ENCODE results near the gene SSH3. TPM values are rescaled to one million over a fixed set of nuclear protein-coding genes. Genes with fewer than 3 reads are reported as not detected.

Gene SSH3
- total RNA-seq, 4 donors from 2014 or later, result 28.2 to 51.5 (median 44.0) TPM

DNA sequence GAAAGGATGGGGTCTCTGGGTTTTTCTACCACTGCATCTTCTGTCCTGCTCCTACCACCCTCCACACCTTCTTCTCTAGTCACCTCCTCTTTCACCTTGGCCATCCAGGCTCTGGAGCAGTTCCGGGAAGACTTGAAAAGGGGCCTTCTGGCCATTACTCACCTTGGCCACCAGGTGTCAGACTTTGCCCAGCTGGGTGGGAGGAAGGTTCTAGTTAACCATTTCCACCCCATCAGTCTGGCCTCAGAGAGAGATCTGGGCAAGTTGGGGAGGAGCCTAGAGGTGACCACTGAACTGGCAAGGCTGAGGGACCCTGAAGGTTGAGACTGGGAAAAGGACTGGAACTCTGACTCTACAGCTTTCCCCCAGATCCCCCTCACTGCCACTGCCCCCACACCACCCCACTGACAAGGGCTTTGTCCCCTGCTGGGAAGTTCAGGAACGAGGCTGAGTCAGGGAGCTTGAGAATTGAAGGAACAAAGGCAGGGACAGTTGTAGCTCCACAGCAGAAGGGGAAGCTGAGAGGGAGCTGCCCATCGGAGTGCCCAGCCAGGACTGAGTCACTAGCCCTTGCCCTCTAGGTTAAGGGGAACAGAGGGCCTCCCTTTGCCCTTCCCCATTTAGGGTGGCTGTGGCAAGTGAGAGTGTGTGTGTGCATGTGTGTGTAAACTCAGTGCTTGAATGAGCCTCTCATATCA, 53.7 kb downstream of the SSH3 start:
- no peaks in the 10 kb centered on the region for H3K27me3 ChIP-seq
- WGBS, result 19% methylated on average over 3 of the region's 3 CpGs
- intact Hi-C loops (cut with DNase I), result loop anchor here (2.0 to 10.0 kb wide), 2 partner anchors 26 to 148 kb away; partner anchors contain the start of genes CDK2AP2 and PITPNM1
- DNase-seq (ENCODE audit: extremely low spot score), result no peak
- TF ChIP-seq EP300 (IDR thresholded peaks at IDR 0.05), result no peak
- TF ChIP-seq, protein P1, sequence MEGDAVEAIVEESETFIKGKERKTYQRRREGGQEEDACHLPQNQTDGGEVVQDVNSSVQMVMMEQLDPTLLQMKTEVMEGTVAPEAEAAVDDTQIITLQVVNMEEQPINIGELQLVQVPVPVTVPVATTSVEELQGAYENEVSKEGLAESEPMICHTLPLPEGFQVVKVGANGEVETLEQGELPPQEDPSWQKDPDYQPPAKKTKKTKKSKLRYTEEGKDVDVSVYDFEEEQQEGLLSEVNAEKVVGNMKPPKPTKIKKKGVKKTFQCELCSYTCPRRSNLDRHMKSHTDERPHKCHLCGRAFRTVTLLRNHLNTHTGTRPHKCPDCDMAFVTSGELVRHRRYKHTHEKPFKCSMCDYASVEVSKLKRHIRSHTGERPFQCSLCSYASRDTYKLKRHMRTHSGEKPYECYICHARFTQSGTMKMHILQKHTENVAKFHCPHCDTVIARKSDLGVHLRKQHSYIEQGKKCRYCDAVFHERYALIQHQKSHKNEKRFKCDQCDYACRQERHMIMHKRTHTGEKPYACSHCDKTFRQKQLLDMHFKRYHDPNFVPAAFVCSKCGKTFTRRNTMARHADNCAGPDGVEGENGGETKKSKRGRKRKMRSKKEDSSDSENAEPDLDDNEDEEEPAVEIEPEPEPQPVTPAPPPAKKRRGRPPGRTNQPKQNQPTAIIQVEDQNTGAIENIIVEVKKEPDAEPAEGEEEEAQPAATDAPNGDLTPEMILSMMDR (IDR thresholded peaks at IDR 0.05), result peak; percentile 89 to 97 (median 91)
- peak; percentile 47 to 52 for TF ChIP-seq POLR2AphosphoS5 (IDR thresholded peaks at IDR 0.05)
- TF ChIP-seq POLR2A (IDR thresholded peaks at IDR 0.05; ENCODE audit: low read depth), result no peak
- H3K9me3 ChIP-seq, result no peaks in the 10 kb centered on the region
- H3K4me1 ChIP-seq, result peaks cover 49 to 63% (median 60%) of the 10 kb centered on the region in 4 donors
- H3K36me3 ChIP-seq, result no peaks in the 10 kb centered on the region
- H3K4me3 ChIP-seq, result no peak overlapping the region
- peak overlapping the region; percentile 96 to 99 (median 98) for H3K27ac ChIP-seq (replicated peaks in 1 of 4)

- WGBS, result 77% methylated on average over 12 of the region's 12 CpGs
- TF ChIP-seq POLR2A (IDR thresholded peaks at IDR 0.05; ENCODE audit: low read depth) (no peak), POLR2AphosphoS5 (IDR thresholded peaks at IDR 0.05) (no peak), EP300 (IDR thresholded peaks at IDR 0.05) (no peak)
- TF ChIP-seq, protein P1 (IDR thresholded peaks at IDR 0.05), result no peak
- intact Hi-C loops (cut with DNase I), result loop anchor here (2.0 to 10.0 kb wide), 2 partner anchors 25 to 147 kb away; partner anchors contain the start of genes CDK2AP2 and PITPNM1
- no peak for DNase-seq (ENCODE audit: extremely low spot score)
- Histone ChIP-seq H3K27me3 (no peaks in the 10 kb centered on the region), H3K27ac (replicated peaks in 1 of 4) (peak overlapping the region; percentile 4 to 99 (median 60)), H3K4me3 (no peak overlapping the region), H3K36me3 (no peaks in the 10 kb centered on the region), H3K9me3 (no peaks in the 10 kb centered on the region), H3K4me1 (peaks cover 41 to 53% (median 52%) of the 10 kb centered on the region in 4 donors)
Observed at GRCh38 chr11:67357831-67358670, 54.7 kb downstream of the SSH3 start.

Small RNA genes lying within 50 kb of the gene (small RNA-seq; reads per million reads assigned to genes)
- 0 reads per million in 3 donors for gene RN7SKP239

Other genes with a start within 250 kb of the SSH3 start
- gene RHOD, start 246.7 kb upstream of the SSH3 start, total RNA-seq, result 10 to 100 TPM; 14.4 to 34.7 (median 20.4) TPM
- gene KDM2A, start 184.3 kb upstream of the SSH3 start, total RNA-seq, result 10 to 100 TPM; 44.9 to 69.5 (median 51.4) TPM
- gene GRK2, start 37.1 kb upstream of the SSH3 start, total RNA-seq, result 10 to 100 TPM; 46.9 to 68.8 (median 59.5) TPM
- gene ANKRD13D, start 14.2 kb upstream of the SSH3 start, total RNA-seq, result 10 to 100 TPM; 27.7 to 53.0 (median 39.5) TPM
- gene POLD4, start 50.0 kb downstream of the SSH3 start, total RNA-seq, result 100 to 1,000 TPM in 1 of 4 donors, 10 to 100 TPM in 3; 77.2 to 106 (median 83.1) TPM
- 10 to 100 TPM in 3 of 4 donors, 1 to 10 TPM in 1; 8.3 to 28.3 (median 11.8) TPM for gene CLCF1, start 70.1 kb downstream of the SSH3 start, total RNA-seq
- 10 to 100 TPM; 10.7 to 16.7 (median 12.7) TPM for gene RAD9A, start 88.5 kb downstream of the SSH3 start, total RNA-seq
- 10 to 100 TPM; 56.9 to 87.3 (median 78.7) TPM for gene PPP1CA, start 98.3 kb downstream of the SSH3 start, total RNA-seq
- gene TBC1D10C, start 100.6 kb downstream of the SSH3 start, total RNA-seq, result 1 to 10 TPM in 3 of 4 donors, under 1 TPM in 1; 0.57 to 2.8 (median 1.2) TPM
- 1 to 10 TPM in 2 of 4 donors, under 1 TPM in 2; 0.83 to 1.9 (median 1.2) TPM for gene CARNS1, start 112.1 kb downstream of the SSH3 start, total RNA-seq
- gene RPS6KB2, start 125.0 kb downstream of the SSH3 start, total RNA-seq, result 10 to 100 TPM; 34.0 to 51.0 (median 48.0) TPM
- 1 to 10 TPM; 2.4 to 8.9 (median 3.6) TPM for gene PTPRCAP, start 134.2 kb downstream of the SSH3 start, total RNA-seq
- 10 to 100 TPM; 48.6 to 87.1 (median 70.7) TPM for gene CORO1B, start 139.9 kb downstream of the SSH3 start, total RNA-seq
- gene GPR152, start 149.2 kb downstream of the SSH3 start, total RNA-seq, result not detected
- gene CABP4, start 151.8 kb downstream of the SSH3 start, total RNA-seq, result 1 to 10 TPM in 2 of 4 donors, under 1 TPM in 2; 0.50 to 2.9 (median 1.5) TPM
- gene TMEM134, start 165.7 kb downstream of the SSH3 start, total RNA-seq, result 10 to 100 TPM; 36.1 to 48.7 (median 46.2) TPM
- gene AIP, start 179.5 kb downstream of the SSH3 start, total RNA-seq, result 100 to 1,000 TPM in 3 of 4 donors, 10 to 100 TPM in 1; 68.1 to 121 (median 108) TPM
- 10 to 100 TPM; 11.6 to 23.6 (median 15.3) TPM for gene PITPNM1, start 201.8 kb downstream of the SSH3 start, total RNA-seq
- 100 to 1,000 TPM in 1 of 4 donors, 10 to 100 TPM in 3; 61.0 to 111 (median 67.8) TPM for gene CDK2AP2, start 204.6 kb downstream of the SSH3 start, total RNA-seq
- not detected for gene CABP2, start 219.9 kb downstream of the SSH3 start, total RNA-seq